ENCODE measurements around the gene ERBB4. TPM values are rescaled to one million over a fixed set of nuclear protein-coding genes. Genes with fewer than 3 reads are reported as not detected.
A peak's percentile ranks its signal among the peaks of the same experiment; 100 is the strongest.

Gene ERBB4
- total RNA-seq, 1 donor from 2014 or later, result 2.2 TPM

GRCh38 chr2:211755187-211755586 lies 783.4 kb downstream of the ERBB4 start:
- TF ChIP-seq CTCF (conservative IDR thresholded peaks at IDR 0.05; ENCODE audit: low read depth, low read length), result no peak
- DNase-seq (ENCODE audit: low read depth), result no peak
- H3K4me3 ChIP-seq (ENCODE audit: low read depth, low read length), result no peak overlapping the region

GRCh38 chr2:211751848-211752247 lies 786.8 kb downstream of the ERBB4 start:
- no peak for TF ChIP-seq CTCF (conservative IDR thresholded peaks at IDR 0.05; ENCODE audit: low read depth, low read length)
- no peak for DNase-seq (ENCODE audit: low read depth)
- no peak overlapping the region for H3K4me3 ChIP-seq (ENCODE audit: low read depth, low read length)

- no peak for DNase-seq (ENCODE audit: low read depth)
- TF ChIP-seq CTCF (conservative IDR thresholded peaks at IDR 0.05; ENCODE audit: low read depth, low read length), result no peak
- H3K4me3 ChIP-seq (ENCODE audit: low read depth, low read length), result no peak overlapping the region
Observed at GRCh38 chr2:211748339-211748738, 790.3 kb downstream of the ERBB4 start.

- TF ChIP-seq CTCF (conservative IDR thresholded peaks at IDR 0.05; ENCODE audit: low read depth, low read length), result peak; percentile 99
- H3K4me3 ChIP-seq (ENCODE audit: low read depth, low read length), result no peak overlapping the region
- DNase-seq (ENCODE audit: low read depth), result no peak
Observed at GRCh38 chr2:211745295-211746097, 793.1 kb downstream of the ERBB4 start.

- DNase-seq (ENCODE audit: low read depth), result no peak
- TF ChIP-seq CTCF (conservative IDR thresholded peaks at IDR 0.05; ENCODE audit: low read depth, low read length), result no peak
- H3K4me3 ChIP-seq (ENCODE audit: low read depth, low read length), result no peak overlapping the region
Observed at GRCh38 chr2:211744379-211744778, 794.2 kb downstream of the ERBB4 start.

GRCh38 chr2:211741966-211742365 lies 796.6 kb downstream of the ERBB4 start:
- no peak for DNase-seq (ENCODE audit: low read depth)
- no peak overlapping the region for H3K4me3 ChIP-seq (ENCODE audit: low read depth, low read length)
- no peak for TF ChIP-seq CTCF (conservative IDR thresholded peaks at IDR 0.05; ENCODE audit: low read depth, low read length)

GRCh38 chr2:211737282-211737681 lies 801.3 kb downstream of the ERBB4 start:
- no peak for DNase-seq (ENCODE audit: low read depth)
- no peak overlapping the region for H3K4me3 ChIP-seq (ENCODE audit: low read depth, low read length)
- no peak for TF ChIP-seq CTCF (conservative IDR thresholded peaks at IDR 0.05; ENCODE audit: low read depth, low read length)
